GM21515 (cell line): ENCODE results near the gene SNRPA1.

ENCODE experiments used
- ATAC-seq: cut with Tn5 transposase; IDR thresholded peaks from one replicate; pipeline ENCODE4 v1.9.1; 2021; ENCODE audit not compliant: unreplicated experiment

The SNRPA1 gene

GRCh38 chr15:101320501-101321052 lies 25.5 kb upstream of the SNRPA1 start:
- ATAC-seq, result no peak

- no peak for ATAC-seq
These were observed 23.8 kb upstream of the SNRPA1 start for GRCh38 chr15:101318839-101319238.

- ATAC-seq, result no peak
These were observed 23.2 kb upstream of the SNRPA1 start for GRCh38 chr15:101318147-101318819.

- ATAC-seq, result no peak
These were observed 22.4 kb upstream of the SNRPA1 start for GRCh38 chr15:101317336-101317872.

DNA sequence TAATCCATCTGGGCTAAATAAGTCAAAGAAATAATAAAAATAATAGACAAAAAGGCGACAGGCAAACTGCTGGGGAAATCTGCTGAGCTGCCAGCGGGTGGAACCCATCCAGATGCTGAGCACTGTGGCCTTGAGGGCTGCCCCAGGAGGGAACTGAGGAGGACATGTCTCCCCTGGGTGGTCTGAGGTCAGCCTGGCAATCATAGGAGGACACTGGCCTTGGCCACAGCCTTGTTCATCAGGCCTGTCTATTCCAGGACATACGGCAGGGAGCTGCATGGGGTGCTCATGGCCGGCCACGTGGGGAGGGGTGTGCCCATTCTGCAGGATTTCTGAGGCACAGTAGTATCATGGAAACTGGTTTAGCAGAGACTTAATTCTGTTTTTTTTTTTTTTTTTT lies 21.5 kb upstream of the SNRPA1 start:
- ATAC-seq, result no peak

- no peak for ATAC-seq
These were observed 20.7 kb upstream of the SNRPA1 start for GRCh38 chr15:101315736-101316135.

DNA sequence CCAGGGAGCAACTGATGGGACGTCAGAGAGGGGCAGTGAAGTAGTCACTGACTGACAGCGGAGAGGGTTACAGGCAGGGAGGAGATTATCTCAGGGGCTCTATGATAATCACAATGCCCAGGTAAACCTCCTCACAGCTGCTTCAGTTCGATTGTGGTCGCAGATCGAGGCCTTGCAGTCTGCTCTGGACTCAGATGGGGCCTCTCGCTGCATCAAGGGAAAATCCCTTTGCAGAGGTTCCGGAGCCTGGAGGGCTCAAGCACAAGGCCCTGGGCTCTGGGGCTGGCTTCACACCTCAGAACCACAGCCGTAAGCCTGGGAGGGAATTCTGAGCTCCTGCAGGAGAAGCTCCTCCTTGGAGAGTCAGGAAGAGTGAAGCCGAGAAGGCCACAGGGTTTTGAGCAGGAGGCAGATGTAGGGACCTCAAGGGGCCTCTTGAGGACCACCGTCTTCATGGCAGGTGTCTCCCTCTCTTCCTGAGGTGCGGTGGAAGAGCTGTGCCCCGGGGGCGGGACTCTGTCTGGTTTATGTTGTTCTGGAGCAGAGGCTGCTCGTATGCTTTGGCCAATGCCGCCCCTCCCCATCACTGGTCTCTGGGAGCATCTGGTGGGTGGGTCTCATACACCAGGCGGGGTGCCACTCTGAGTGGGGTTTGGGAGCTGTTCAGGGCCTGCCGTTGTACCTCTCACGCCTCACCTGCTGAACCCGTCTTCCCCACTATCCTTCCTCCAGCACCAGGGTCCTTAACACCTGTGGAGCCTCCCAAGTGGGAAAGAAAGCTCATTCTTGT lies 19.5 kb upstream of the SNRPA1 start:
- no peak for ATAC-seq

- no peak for ATAC-seq
These were observed 18.2 kb upstream of the SNRPA1 start for GRCh38 chr15:101313041-101313761.

GRCh38 chr15:101310508-101310907 lies 15.5 kb upstream of the SNRPA1 start:
- ATAC-seq, result no peak

DNA sequence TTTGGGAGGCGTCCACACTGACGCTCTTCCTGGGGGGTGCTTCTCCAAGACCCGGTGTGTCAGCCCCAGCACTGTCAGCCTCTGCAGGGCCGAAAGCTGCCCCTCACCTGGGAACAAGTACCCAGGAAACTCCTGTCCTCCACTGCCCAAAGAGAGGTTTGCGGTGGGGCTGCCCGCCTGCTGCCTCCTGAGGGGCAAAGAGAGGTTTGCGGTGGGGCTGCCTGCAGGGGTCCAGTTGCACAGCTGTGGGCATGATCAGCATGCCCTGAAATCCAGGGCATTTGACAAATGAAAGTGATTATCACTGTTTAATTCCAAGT lies 15.1 kb upstream of the SNRPA1 start:
- no peak for ATAC-seq

GRCh38 chr15:101309436-101310160 lies 14.6 kb upstream of the SNRPA1 start:
- ATAC-seq, result no peak

GRCh38 chr15:101308604-101309435 lies 13.8 kb upstream of the SNRPA1 start:
- ATAC-seq, result no peak

DNA sequence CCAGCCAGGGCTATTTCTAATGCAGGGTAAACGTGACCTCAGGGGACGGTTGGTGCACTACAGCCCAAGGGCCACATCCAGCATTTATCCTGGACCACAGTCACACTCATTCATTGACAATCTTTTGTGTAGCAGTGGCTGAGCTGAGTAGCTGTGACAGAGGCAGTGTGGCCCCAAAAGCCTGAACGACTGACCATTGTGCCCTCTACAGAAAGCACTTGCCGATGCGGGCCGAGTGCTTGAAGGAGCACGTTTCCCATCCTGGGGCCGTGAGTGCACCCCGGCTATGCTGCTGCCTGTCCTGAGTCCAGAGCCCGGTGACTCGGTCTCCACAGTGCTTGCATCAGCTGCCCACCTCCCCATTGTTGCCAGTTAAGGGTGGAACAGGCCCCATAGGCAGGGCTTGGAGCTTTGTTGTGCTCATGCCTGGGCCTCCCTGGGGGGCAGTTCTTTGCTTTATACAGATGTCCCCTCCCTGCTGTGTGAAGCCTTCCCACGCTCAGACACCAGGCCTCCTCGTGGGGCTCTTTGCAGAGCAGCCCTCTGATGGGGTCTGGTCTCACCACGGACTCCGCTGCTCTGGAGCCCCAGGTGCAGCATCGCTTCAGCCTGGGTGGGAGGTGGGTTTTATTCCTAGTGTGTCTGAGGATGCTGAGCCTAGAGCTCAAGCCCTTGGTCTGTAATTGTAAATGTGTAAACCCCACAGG lies 13.0 kb upstream of the SNRPA1 start:
- no peak for ATAC-seq

DNA sequence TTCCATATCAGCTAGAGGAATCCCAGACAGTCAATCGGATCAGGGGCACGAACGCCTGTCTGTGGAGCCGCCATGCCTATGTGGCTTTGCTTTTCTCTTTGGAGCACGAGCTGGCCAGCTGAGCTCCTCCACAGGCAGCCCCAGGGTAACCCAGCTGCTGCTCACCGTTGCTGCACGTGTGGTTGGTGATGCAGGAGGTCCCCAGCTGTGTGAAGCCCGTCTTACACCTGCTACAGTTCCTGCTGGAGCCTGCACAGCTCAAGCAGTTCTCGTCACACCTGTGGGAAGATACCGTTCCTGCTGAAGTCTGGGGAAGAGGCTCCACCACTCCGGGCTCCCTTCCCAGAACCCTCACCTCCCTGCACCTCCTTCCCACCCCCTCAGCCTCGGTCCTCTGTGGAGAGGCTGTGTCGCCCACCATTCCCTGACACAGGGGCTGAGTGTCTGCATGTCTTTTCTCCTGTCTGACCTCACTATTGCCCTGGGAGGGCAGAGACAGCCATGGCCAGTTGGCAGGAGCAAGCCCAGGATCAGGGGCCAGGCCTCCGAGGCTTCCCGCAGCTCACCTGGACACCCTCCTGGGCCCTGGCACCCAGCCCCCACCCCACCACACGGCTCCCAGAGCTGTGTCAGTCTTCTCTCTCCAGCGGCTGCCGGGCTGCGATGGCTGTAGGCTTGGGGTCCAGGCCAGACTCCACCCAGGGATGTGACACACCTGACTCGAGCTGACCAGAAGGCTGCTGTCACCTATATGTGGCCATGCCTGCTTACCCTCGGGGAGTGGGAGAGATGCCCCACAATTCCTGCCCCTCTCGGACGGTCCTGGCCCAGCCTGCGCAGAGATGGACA lies 12.2 kb upstream of the SNRPA1 start:
- ATAC-seq, result no peak

GRCh38 chr15:101306341-101307047 lies 11.4 kb upstream of the SNRPA1 start:
- ATAC-seq, result no peak

DNA sequence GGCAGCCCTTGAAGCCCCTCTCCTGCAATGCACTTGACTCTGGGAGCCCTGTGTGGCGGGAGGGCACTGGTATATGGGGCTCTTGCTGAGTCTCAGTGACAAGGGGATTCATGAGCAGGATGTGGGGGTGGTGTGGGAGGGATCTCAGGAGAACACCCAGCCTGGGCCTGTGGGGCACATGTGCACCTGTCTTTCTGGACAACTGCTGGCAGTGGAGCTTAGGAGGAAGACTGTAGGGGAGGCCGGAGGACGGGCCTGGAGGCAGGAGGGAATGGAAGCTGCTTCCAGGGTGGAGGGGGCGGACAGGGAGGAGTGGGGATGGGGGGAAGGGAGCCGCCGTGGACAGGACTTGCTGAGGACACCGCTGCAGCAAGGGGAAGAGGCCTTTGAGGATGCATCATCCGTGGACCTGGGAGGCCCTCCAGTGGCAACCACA lies 10.8 kb upstream of the SNRPA1 start:
- no peak for ATAC-seq

GRCh38 chr15:101303408-101303807 lies 8.4 kb upstream of the SNRPA1 start:
- no peak for ATAC-seq
